ENCODE results near the gene FSTL5. TPM values are rescaled to one million over a fixed set of nuclear protein-coding genes. Genes with fewer than 3 reads are reported as not detected.

The FSTL5 gene
- total and polyA plus RNA-seq, 9 of the 15 experiments (the other 6 are each of a cell fraction or from before 2014, with no cell fraction given), result 0.09 to 3.1 (median 0.50) TPM; not detected in 1

DNA sequence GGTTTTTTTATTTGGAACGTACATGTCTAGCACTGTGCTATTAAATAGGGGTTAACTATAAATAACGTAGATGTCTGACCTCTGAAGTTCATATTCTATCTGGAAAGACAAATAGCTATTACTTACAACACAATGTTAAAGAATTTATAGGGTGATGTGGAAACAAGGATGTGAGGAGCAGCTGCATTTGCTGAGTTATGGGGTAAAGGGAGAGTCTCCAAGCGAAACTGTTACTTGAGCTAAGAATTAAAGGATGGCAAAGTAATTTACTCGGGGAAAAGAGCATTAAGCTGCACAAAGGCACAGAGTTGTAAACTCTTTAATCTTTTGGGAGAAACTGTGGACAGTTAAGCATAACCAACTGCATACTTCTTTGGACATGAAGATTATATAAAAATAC, 117.7 kb downstream of the FSTL5 start:
- Histone ChIP-seq H3K27ac (ENCODE audit: extremely low read depth, low read depth, low read length) (no peak overlapping the region), H4K20me1 (replicated peaks; ENCODE audit: control insufficient read depth, insufficient read depth, low read length) (no peaks in the 10 kb centered on the region), H3K4me1 (replicated peaks in 1 of 2; ENCODE audit: control insufficient read depth in 2 of 2, insufficient read depth in 2 of 2, low read length in 2 of 2) (no peaks in the 10 kb centered on the region), H3K9me1 (ENCODE audit: control insufficient read depth, insufficient read depth, low read length) (no peaks in the 10 kb centered on the region), H3K27me3 (ENCODE audit: control insufficient read depth in 2 of 2, insufficient read depth in 2 of 2, low read length in 2 of 2) (no peaks in the 10 kb centered on the region), H3K79me2 (ENCODE audit: control insufficient read depth, insufficient read depth, low read length) (no peaks in the 10 kb centered on the region), H2AFZ (ENCODE audit: low read depth, low read length) (no peak overlapping the region), H3K4me2 (ENCODE audit: insufficient read depth, low read length) (no peak overlapping the region), H3K9me3 (replicated peaks; ENCODE audit: control insufficient read depth, insufficient read depth, low read depth, low read length) (no peaks in the 10 kb centered on the region), H3K4me3 (no peak overlapping the region), H3K36me3 (ENCODE audit: control insufficient read depth, insufficient read depth, low read length) (no peaks in the 10 kb centered on the region), H3K9ac (ENCODE audit: insufficient read depth in 1 of 2, low read depth in 2 of 2, low read length in 2 of 2) (no peak overlapping the region)
- ChIA-PET POLR2A (no interaction called here), CTCF (ENCODE audit: low intra/inter-chr PET ratio) (no interaction called here)
- FAIRE-seq (no peak), ATAC-seq (no peak), DNase-seq (ENCODE audit: extremely low read depth in 1 of 4, low spot score in 3 of 4) (no peak)
- no TSS peak for BruUV-seq (replicated peaks)
- intact Hi-C loops (cut with micrococcal nuclease) (no loop called here), in situ Hi-C loops (cut with MboI) (no loop called here)
- 0% methylated on average over 4 of the region's 4 CpGs for WGBS (ENCODE audit: insufficient coverage, low coverage, missing lambda C conversion rate)
- TF ChIP-seq PHF8 (IDR thresholded peaks at IDR 0.05; ENCODE audit: borderline replicate concordance, low read length), result no peak
- TF ChIP-seq MED1 (CRISPR knock-in tag; IDR thresholded peaks at IDR 0.05; ENCODE audit: borderline replicate concordance), result no peak
- TF ChIP-seq CC2D1A (IDR thresholded peaks at IDR 0.05), result no peak
- no peak for TF ChIP-seq CBX3 (IDR thresholded peaks at IDR 0.05; ENCODE audit: borderline replicate concordance in 1 of 2, low read length in 2 of 2)
- no peak for TF ChIP-seq MAZ (CRISPR knock-in tag; conservative IDR thresholded peaks at IDR 0.05 in 1 of 2, IDR thresholded peaks at IDR 0.05 in 1 of 2)
- TF ChIP-seq TRIM28 (IDR thresholded peaks at IDR 0.05), result no peak
- TF ChIP-seq HDAC1 (IDR thresholded peaks at IDR 0.05), result no peak
- TF ChIP-seq BACH1 (tag; IDR thresholded peaks at IDR 0.05), result no peak
- no peak for TF ChIP-seq ZBTB17 (CRISPR knock-in tag; IDR thresholded peaks at IDR 0.05)
- TF ChIP-seq RBBP5 (IDR thresholded peaks at IDR 0.05; ENCODE audit: borderline replicate concordance, insufficient read depth, low read length, poor library complexity, severe bottlenecking), result no peak
- TF ChIP-seq, protein P1, sequence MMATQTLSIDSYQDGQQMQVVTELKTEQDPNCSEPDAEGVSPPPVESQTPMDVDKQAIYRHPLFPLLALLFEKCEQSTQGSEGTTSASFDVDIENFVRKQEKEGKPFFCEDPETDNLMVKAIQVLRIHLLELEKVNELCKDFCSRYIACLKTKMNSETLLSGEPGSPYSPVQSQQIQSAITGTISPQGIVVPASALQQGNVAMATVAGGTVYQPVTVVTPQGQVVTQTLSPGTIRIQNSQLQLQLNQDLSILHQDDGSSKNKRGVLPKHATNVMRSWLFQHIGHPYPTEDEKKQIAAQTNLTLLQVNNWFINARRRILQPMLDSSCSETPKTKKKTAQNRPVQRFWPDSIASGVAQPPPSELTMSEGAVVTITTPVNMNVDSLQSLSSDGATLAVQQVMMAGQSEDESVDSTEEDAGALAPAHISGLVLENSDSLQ (IDR thresholded peaks at IDR 0.05), result no peak
- TF ChIP-seq, protein P2, sequence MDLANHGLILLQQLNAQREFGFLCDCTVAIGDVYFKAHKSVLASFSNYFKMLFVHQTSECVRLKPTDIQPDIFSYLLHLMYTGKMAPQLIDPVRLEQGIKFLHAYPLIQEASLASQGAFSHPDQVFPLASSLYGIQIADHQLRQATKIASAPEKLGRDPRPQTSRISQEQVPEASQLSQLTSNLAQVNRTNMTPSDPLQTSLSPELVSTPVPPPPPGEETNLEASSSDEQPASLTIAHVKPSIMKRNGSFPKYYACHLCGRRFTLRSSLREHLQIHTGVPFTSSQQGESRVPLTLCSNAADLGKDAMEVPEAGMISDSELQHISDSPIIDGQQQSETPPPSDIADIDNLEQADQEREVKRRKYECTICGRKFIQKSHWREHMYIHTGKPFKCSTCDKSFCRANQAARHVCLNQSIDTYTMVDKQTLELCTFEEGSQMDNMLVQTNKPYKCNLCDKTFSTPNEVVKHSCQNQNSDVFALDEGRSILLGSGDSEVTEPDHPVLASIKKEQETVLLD (IDR thresholded peaks at IDR 0.05), result no peak
- TF ChIP-seq, protein P3, sequence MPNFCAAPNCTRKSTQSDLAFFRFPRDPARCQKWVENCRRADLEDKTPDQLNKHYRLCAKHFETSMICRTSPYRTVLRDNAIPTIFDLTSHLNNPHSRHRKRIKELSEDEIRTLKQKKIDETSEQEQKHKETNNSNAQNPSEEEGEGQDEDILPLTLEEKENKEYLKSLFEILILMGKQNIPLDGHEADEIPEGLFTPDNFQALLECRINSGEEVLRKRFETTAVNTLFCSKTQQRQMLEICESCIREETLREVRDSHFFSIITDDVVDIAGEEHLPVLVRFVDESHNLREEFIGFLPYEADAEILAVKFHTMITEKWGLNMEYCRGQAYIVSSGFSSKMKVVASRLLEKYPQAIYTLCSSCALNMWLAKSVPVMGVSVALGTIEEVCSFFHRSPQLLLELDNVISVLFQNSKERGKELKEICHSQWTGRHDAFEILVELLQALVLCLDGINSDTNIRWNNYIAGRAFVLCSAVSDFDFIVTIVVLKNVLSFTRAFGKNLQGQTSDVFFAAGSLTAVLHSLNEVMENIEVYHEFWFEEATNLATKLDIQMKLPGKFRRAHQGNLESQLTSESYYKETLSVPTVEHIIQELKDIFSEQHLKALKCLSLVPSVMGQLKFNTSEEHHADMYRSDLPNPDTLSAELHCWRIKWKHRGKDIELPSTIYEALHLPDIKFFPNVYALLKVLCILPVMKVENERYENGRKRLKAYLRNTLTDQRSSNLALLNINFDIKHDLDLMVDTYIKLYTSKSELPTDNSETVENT (CRISPR knock-in tag; IDR thresholded peaks at IDR 0.05), result no peak
- no peak for TF ChIP-seq CBFA2T3 (IDR thresholded peaks at IDR 0.05)
- TF ChIP-seq RBM25 (IDR thresholded peaks at IDR 0.05; ENCODE audit: low read depth, low read length, severe bottlenecking), result no peak
